Measurements from ENCODE around the gene DOCK3. TPM values are rescaled to one million over a fixed set of nuclear protein-coding genes. Genes with fewer than 3 reads are reported as not detected.
"Not testable (repeated sequence)": the region's sequence is repeated elsewhere in the genome, so short reads cannot be mapped to it uniquely, and the experiment has no call there.

DOCK3 gene
- polyA plus RNA-seq, 1 donor from 2014 or later, result 15.6 TPM

DNA sequence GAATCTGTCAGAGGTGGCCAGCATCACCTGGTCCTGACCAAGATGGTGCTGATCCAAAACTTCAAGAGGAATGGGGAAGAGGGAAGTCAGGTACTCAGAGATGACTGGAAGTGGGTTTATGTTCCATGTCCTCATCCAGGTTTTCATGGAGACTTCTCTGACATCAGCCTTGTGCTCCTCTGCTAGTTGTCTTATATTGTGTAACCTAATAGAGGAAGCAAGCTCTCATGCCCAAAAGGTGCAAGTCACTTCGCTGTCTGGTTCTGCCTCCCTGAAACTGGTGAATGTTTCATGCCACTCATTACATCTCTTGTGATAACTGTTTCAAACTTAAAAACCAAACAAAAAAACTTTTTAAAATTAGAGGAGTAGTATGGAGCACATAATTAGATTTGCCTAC lies 583.1 kb downstream of the DOCK3 start:
- no peaks in the 10 kb centered on the region for H3K9me2 ChIP-seq (ENCODE audit: insufficient read depth, low read length)
- H3K9me3 ChIP-seq (ENCODE audit: low read length), result no peaks in the 10 kb centered on the region
- H3K27ac ChIP-seq (ENCODE audit: low read length), result no peak overlapping the region
- no peaks in the 10 kb centered on the region for H3K36me3 ChIP-seq (ENCODE audit: insufficient read depth, low read length)
- H3F3A ChIP-seq (ENCODE audit: insufficient read depth, low read length, poor library complexity, severe bottlenecking), result no peaks in the 10 kb centered on the region
- no peaks in the 10 kb centered on the region for H4K20me1 ChIP-seq (ENCODE audit: insufficient read depth)
- no peak overlapping the region for H3K9ac ChIP-seq (ENCODE audit: low read length)
- H2AFZ ChIP-seq (ENCODE audit: low read depth, low read length), result no peak overlapping the region
- H3K79me2 ChIP-seq (replicated peaks; ENCODE audit: insufficient read depth, low read length), result no peaks in the 10 kb centered on the region
- H3K4me2 ChIP-seq (ENCODE audit: low read length), result no peak overlapping the region
- H3K27me3 ChIP-seq (ENCODE audit: insufficient read depth, low read depth, low read length), result no peaks in the 10 kb centered on the region
- H3K4me3 ChIP-seq (ENCODE audit: low read length), result no peak overlapping the region
- TF ChIP-seq, protein P1, sequence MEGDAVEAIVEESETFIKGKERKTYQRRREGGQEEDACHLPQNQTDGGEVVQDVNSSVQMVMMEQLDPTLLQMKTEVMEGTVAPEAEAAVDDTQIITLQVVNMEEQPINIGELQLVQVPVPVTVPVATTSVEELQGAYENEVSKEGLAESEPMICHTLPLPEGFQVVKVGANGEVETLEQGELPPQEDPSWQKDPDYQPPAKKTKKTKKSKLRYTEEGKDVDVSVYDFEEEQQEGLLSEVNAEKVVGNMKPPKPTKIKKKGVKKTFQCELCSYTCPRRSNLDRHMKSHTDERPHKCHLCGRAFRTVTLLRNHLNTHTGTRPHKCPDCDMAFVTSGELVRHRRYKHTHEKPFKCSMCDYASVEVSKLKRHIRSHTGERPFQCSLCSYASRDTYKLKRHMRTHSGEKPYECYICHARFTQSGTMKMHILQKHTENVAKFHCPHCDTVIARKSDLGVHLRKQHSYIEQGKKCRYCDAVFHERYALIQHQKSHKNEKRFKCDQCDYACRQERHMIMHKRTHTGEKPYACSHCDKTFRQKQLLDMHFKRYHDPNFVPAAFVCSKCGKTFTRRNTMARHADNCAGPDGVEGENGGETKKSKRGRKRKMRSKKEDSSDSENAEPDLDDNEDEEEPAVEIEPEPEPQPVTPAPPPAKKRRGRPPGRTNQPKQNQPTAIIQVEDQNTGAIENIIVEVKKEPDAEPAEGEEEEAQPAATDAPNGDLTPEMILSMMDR (IDR thresholded peaks at IDR 0.05; ENCODE audit: poor library complexity, severe bottlenecking), result no peak
- TF ChIP-seq POLR2AphosphoS5 (IDR thresholded peaks at IDR 0.05), result no peak
- no peak for TF ChIP-seq EZH2 (IDR thresholded peaks at IDR 0.05; ENCODE audit: borderline replicate concordance, insufficient read depth, low read length, poor library complexity, severe bottlenecking)
- no peak for TF ChIP-seq SMC3 (conservative IDR thresholded peaks at IDR 0.05; ENCODE audit: poor library complexity)
- TF ChIP-seq, protein P2, sequence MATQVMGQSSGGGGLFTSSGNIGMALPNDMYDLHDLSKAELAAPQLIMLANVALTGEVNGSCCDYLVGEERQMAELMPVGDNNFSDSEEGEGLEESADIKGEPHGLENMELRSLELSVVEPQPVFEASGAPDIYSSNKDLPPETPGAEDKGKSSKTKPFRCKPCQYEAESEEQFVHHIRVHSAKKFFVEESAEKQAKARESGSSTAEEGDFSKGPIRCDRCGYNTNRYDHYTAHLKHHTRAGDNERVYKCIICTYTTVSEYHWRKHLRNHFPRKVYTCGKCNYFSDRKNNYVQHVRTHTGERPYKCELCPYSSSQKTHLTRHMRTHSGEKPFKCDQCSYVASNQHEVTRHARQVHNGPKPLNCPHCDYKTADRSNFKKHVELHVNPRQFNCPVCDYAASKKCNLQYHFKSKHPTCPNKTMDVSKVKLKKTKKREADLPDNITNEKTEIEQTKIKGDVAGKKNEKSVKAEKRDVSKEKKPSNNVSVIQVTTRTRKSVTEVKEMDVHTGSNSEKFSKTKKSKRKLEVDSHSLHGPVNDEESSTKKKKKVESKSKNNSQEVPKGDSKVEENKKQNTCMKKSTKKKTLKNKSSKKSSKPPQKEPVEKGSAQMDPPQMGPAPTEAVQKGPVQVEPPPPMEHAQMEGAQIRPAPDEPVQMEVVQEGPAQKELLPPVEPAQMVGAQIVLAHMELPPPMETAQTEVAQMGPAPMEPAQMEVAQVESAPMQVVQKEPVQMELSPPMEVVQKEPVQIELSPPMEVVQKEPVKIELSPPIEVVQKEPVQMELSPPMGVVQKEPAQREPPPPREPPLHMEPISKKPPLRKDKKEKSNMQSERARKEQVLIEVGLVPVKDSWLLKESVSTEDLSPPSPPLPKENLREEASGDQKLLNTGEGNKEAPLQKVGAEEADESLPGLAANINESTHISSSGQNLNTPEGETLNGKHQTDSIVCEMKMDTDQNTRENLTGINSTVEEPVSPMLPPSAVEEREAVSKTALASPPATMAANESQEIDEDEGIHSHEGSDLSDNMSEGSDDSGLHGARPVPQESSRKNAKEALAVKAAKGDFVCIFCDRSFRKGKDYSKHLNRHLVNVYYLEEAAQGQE (IDR thresholded peaks at IDR 0.05; ENCODE audit: borderline replicate concordance), result no peak
- no peak for TF ChIP-seq TAF1 (IDR thresholded peaks at IDR 0.05; ENCODE audit: low read depth)
- TF ChIP-seq MXI1 (conservative IDR thresholded peaks at IDR 0.05; ENCODE audit: poor library complexity, severe bottlenecking), result no peak
- no peak for TF ChIP-seq RAD21 (conservative IDR thresholded peaks at IDR 0.05)
- TF ChIP-seq EP300 (conservative IDR thresholded peaks at IDR 0.05; ENCODE audit: poor library complexity, severe bottlenecking), result no peak

DNA sequence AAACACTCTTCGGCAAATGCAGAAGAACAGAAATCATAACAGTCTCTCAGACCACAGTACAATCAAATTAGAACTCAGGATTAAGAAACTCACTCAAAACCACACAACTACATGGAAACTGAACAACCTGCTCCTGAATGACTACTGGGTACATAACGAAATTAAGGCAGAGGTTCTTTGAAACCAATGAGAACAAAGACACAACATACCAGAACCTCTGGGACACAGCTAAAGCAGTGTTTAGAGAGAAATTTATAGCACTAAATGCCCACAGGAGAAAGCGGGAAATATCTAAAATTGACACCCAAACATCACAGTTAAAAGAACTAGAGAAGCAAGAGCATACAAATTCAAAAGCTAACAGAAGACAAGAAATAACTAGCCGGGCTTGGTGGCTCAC lies 589.4 kb downstream of the DOCK3 start:
- not testable (repeated sequence) for H2AFZ ChIP-seq (ENCODE audit: low read depth, low read length); H3K4me3 ChIP-seq (ENCODE audit: low read length); H3K79me2 ChIP-seq (replicated peaks; ENCODE audit: insufficient read depth, low read length); H4K20me1 ChIP-seq (ENCODE audit: insufficient read depth); H3K27me3 ChIP-seq (ENCODE audit: insufficient read depth, low read depth, low read length); H3K9me2 ChIP-seq (ENCODE audit: insufficient read depth, low read length); H3K27ac ChIP-seq (ENCODE audit: low read length); H3K4me2 ChIP-seq (ENCODE audit: low read length); H3F3A ChIP-seq (ENCODE audit: insufficient read depth, low read length, poor library complexity, severe bottlenecking); H3K9ac ChIP-seq (ENCODE audit: low read length); H3K9me3 ChIP-seq (ENCODE audit: low read length); H3K36me3 ChIP-seq (ENCODE audit: insufficient read depth, low read length)

DNA sequence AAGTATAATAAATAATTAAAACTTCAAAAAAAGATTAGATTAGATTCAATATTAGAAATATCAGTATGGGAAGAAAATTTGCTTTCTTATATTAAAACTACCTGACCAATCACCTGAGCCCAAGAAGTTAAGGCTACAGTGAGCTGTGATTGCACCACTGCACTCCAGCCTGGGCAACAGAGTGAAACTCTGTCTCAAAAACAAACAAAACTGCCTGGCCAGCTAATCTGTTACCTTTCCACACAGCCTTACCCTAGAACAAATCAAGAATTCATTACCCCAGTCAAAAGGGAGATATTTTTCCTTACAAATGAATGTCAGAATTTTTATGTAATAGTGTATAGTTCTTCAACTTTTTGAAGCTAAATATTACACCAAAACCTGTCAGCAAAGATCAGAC lies 593.4 kb downstream of the DOCK3 start:
- H3K9me3 ChIP-seq (ENCODE audit: low read length), result no peaks in the 10 kb centered on the region
- no peaks in the 10 kb centered on the region for H3F3A ChIP-seq (ENCODE audit: insufficient read depth, low read length, poor library complexity, severe bottlenecking)
- no peaks in the 10 kb centered on the region for H3K79me2 ChIP-seq (replicated peaks; ENCODE audit: insufficient read depth, low read length)

More for the DNA sequence above, 593.4 kb downstream of the DOCK3 start:
- H3K4me2 ChIP-seq (ENCODE audit: low read length), result no peak overlapping the region
- no peaks in the 10 kb centered on the region for H3K36me3 ChIP-seq (ENCODE audit: insufficient read depth, low read length)
- H3K9me2 ChIP-seq (ENCODE audit: insufficient read depth, low read length), result no peaks in the 10 kb centered on the region
- H4K20me1 ChIP-seq (ENCODE audit: insufficient read depth), result no peaks in the 10 kb centered on the region
- no peaks in the 10 kb centered on the region for H3K27me3 ChIP-seq (ENCODE audit: insufficient read depth, low read depth, low read length)
- TF ChIP-seq TAF1 (IDR thresholded peaks at IDR 0.05; ENCODE audit: low read depth) (no peak), POLR2AphosphoS5 (IDR thresholded peaks at IDR 0.05) (no peak)
- no peak overlapping the region for H3K9ac ChIP-seq (ENCODE audit: low read length)
- H2AFZ ChIP-seq (ENCODE audit: low read depth, low read length), result no peak overlapping the region
- H3K4me3 ChIP-seq (ENCODE audit: low read length), result no peak overlapping the region
- no peak overlapping the region for H3K27ac ChIP-seq (ENCODE audit: low read length)

Measured in neural cell (in vitro differentiated cells).